ENCODE results near the gene RNU6-9.

The RNU6-9 gene

GRCh38 chr19:902093-902370 lies 8.7 kb downstream of the RNU6-9 start:
- no peak for TF ChIP-seq CTCF (IDR thresholded peaks at IDR 0.05)

GRCh38 chr19:902446-903226 lies 9.4 kb downstream of the RNU6-9 start:
- TF ChIP-seq CTCF (IDR thresholded peaks at IDR 0.05): no peak

- no peak for TF ChIP-seq CTCF (IDR thresholded peaks at IDR 0.05)
Measured at GRCh38 chr19:903266-903797, 10.0 kb downstream of the RNU6-9 start.

GRCh38 chr19:904545-904944 lies 11.3 kb downstream of the RNU6-9 start:
- TF ChIP-seq CTCF (IDR thresholded peaks at IDR 0.05): no peak

GRCh38 chr19:906480-906879 lies 13.2 kb downstream of the RNU6-9 start:
- no peak for TF ChIP-seq CTCF (IDR thresholded peaks at IDR 0.05)

GRCh38 chr19:907183-907853 lies 14.0 kb downstream of the RNU6-9 start:
- TF ChIP-seq CTCF (IDR thresholded peaks at IDR 0.05): no peak

GRCh38 chr19:911197-912033 lies 18.1 kb downstream of the RNU6-9 start:
- no peak for TF ChIP-seq CTCF (IDR thresholded peaks at IDR 0.05)

Data from LNCAP (cell line).